ENCODE measurements around the gene SLC24A3.

DNA sequence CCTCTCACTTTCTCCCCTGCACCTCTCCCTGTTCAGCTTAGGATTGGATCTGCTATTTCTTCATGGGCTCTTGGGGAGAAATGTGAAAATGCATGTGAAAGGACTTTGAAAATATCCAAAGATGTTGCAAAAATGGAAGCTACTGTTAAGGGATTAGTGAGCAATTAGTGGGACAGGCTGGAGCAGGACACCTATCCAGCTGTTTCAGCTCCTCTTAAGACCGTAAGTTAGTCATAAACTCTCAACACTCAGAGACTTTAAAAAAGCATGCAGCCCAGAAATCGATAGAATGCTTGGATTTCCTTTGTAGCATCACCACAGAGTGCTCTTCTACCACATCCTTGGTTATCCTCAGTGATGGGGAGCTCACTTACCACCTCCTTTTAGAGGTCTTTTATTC, 88.7 kb downstream of the SLC24A3 start:
- TF ChIP-seq, protein P1, sequence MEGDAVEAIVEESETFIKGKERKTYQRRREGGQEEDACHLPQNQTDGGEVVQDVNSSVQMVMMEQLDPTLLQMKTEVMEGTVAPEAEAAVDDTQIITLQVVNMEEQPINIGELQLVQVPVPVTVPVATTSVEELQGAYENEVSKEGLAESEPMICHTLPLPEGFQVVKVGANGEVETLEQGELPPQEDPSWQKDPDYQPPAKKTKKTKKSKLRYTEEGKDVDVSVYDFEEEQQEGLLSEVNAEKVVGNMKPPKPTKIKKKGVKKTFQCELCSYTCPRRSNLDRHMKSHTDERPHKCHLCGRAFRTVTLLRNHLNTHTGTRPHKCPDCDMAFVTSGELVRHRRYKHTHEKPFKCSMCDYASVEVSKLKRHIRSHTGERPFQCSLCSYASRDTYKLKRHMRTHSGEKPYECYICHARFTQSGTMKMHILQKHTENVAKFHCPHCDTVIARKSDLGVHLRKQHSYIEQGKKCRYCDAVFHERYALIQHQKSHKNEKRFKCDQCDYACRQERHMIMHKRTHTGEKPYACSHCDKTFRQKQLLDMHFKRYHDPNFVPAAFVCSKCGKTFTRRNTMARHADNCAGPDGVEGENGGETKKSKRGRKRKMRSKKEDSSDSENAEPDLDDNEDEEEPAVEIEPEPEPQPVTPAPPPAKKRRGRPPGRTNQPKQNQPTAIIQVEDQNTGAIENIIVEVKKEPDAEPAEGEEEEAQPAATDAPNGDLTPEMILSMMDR (IDR thresholded peaks at IDR 0.05): no peak
- TF ChIP-seq POLR2AphosphoS5 (IDR thresholded peaks at IDR 0.05) (no peak), EP300 (IDR thresholded peaks at IDR 0.05) (no peak)

Data from suprapubic skin (tissue), 4 donors.